ENCODE data around the gene SNED1.

DNA sequence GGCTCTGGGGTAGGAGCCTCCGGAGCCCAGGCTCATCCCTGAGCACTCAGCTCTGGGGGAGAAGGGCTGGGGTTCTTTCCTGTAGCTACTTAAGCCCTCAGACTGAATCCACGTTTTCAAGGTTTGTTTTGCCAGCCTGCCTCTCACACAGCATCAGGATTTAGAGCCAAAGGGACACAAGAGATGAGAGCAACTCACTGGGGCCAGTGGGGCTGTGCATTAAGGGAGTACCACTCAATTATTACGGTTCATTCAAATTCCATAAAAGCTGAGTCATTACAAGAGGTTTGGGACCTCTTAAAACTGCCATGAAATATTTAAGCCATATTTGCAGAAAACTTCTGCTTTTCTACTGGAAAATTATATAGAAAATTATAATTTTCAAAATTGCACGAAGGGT is 17.1 kb upstream of the SNED1 start:
- TF ChIP-seq, protein P1, sequence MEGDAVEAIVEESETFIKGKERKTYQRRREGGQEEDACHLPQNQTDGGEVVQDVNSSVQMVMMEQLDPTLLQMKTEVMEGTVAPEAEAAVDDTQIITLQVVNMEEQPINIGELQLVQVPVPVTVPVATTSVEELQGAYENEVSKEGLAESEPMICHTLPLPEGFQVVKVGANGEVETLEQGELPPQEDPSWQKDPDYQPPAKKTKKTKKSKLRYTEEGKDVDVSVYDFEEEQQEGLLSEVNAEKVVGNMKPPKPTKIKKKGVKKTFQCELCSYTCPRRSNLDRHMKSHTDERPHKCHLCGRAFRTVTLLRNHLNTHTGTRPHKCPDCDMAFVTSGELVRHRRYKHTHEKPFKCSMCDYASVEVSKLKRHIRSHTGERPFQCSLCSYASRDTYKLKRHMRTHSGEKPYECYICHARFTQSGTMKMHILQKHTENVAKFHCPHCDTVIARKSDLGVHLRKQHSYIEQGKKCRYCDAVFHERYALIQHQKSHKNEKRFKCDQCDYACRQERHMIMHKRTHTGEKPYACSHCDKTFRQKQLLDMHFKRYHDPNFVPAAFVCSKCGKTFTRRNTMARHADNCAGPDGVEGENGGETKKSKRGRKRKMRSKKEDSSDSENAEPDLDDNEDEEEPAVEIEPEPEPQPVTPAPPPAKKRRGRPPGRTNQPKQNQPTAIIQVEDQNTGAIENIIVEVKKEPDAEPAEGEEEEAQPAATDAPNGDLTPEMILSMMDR (conservative IDR thresholded peaks at IDR 0.05; ENCODE audit: low read depth in 2 of 2) = no peak
- TF ChIP-seq, protein P2, sequence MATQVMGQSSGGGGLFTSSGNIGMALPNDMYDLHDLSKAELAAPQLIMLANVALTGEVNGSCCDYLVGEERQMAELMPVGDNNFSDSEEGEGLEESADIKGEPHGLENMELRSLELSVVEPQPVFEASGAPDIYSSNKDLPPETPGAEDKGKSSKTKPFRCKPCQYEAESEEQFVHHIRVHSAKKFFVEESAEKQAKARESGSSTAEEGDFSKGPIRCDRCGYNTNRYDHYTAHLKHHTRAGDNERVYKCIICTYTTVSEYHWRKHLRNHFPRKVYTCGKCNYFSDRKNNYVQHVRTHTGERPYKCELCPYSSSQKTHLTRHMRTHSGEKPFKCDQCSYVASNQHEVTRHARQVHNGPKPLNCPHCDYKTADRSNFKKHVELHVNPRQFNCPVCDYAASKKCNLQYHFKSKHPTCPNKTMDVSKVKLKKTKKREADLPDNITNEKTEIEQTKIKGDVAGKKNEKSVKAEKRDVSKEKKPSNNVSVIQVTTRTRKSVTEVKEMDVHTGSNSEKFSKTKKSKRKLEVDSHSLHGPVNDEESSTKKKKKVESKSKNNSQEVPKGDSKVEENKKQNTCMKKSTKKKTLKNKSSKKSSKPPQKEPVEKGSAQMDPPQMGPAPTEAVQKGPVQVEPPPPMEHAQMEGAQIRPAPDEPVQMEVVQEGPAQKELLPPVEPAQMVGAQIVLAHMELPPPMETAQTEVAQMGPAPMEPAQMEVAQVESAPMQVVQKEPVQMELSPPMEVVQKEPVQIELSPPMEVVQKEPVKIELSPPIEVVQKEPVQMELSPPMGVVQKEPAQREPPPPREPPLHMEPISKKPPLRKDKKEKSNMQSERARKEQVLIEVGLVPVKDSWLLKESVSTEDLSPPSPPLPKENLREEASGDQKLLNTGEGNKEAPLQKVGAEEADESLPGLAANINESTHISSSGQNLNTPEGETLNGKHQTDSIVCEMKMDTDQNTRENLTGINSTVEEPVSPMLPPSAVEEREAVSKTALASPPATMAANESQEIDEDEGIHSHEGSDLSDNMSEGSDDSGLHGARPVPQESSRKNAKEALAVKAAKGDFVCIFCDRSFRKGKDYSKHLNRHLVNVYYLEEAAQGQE (IDR thresholded peaks at IDR 0.05; ENCODE audit: unreplicated experiment) = no peak
- TF ChIP-seq JUNB (IDR thresholded peaks at IDR 0.05; ENCODE audit: unreplicated experiment) = no peak
- no peak for TF ChIP-seq EZH2 (IDR thresholded peaks at IDR 0.05; ENCODE audit: low read depth, unreplicated experiment)
- no peak for TF ChIP-seq EZH2phosphoT487 (IDR thresholded peaks at IDR 0.05; ENCODE audit: unreplicated experiment)
- TF ChIP-seq POLR2AphosphoS5 (IDR thresholded peaks at IDR 0.05; ENCODE audit: low read depth) = no peak
- TF ChIP-seq ZNF331 (CRISPR knock-in tag; IDR thresholded peaks at IDR 0.05; ENCODE audit: low read depth) = no peak
- no peak for TF ChIP-seq CREB1 (CRISPR knock-in tag; IDR thresholded peaks at IDR 0.05; ENCODE audit: low read depth)
- TF ChIP-seq, protein P3, sequence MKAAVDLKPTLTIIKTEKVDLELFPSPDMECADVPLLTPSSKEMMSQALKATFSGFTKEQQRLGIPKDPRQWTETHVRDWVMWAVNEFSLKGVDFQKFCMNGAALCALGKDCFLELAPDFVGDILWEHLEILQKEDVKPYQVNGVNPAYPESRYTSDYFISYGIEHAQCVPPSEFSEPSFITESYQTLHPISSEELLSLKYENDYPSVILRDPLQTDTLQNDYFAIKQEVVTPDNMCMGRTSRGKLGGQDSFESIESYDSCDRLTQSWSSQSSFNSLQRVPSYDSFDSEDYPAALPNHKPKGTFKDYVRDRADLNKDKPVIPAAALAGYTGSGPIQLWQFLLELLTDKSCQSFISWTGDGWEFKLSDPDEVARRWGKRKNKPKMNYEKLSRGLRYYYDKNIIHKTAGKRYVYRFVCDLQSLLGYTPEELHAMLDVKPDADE (IDR thresholded peaks at IDR 0.05) = no peak
- TF ChIP-seq, protein P4, sequence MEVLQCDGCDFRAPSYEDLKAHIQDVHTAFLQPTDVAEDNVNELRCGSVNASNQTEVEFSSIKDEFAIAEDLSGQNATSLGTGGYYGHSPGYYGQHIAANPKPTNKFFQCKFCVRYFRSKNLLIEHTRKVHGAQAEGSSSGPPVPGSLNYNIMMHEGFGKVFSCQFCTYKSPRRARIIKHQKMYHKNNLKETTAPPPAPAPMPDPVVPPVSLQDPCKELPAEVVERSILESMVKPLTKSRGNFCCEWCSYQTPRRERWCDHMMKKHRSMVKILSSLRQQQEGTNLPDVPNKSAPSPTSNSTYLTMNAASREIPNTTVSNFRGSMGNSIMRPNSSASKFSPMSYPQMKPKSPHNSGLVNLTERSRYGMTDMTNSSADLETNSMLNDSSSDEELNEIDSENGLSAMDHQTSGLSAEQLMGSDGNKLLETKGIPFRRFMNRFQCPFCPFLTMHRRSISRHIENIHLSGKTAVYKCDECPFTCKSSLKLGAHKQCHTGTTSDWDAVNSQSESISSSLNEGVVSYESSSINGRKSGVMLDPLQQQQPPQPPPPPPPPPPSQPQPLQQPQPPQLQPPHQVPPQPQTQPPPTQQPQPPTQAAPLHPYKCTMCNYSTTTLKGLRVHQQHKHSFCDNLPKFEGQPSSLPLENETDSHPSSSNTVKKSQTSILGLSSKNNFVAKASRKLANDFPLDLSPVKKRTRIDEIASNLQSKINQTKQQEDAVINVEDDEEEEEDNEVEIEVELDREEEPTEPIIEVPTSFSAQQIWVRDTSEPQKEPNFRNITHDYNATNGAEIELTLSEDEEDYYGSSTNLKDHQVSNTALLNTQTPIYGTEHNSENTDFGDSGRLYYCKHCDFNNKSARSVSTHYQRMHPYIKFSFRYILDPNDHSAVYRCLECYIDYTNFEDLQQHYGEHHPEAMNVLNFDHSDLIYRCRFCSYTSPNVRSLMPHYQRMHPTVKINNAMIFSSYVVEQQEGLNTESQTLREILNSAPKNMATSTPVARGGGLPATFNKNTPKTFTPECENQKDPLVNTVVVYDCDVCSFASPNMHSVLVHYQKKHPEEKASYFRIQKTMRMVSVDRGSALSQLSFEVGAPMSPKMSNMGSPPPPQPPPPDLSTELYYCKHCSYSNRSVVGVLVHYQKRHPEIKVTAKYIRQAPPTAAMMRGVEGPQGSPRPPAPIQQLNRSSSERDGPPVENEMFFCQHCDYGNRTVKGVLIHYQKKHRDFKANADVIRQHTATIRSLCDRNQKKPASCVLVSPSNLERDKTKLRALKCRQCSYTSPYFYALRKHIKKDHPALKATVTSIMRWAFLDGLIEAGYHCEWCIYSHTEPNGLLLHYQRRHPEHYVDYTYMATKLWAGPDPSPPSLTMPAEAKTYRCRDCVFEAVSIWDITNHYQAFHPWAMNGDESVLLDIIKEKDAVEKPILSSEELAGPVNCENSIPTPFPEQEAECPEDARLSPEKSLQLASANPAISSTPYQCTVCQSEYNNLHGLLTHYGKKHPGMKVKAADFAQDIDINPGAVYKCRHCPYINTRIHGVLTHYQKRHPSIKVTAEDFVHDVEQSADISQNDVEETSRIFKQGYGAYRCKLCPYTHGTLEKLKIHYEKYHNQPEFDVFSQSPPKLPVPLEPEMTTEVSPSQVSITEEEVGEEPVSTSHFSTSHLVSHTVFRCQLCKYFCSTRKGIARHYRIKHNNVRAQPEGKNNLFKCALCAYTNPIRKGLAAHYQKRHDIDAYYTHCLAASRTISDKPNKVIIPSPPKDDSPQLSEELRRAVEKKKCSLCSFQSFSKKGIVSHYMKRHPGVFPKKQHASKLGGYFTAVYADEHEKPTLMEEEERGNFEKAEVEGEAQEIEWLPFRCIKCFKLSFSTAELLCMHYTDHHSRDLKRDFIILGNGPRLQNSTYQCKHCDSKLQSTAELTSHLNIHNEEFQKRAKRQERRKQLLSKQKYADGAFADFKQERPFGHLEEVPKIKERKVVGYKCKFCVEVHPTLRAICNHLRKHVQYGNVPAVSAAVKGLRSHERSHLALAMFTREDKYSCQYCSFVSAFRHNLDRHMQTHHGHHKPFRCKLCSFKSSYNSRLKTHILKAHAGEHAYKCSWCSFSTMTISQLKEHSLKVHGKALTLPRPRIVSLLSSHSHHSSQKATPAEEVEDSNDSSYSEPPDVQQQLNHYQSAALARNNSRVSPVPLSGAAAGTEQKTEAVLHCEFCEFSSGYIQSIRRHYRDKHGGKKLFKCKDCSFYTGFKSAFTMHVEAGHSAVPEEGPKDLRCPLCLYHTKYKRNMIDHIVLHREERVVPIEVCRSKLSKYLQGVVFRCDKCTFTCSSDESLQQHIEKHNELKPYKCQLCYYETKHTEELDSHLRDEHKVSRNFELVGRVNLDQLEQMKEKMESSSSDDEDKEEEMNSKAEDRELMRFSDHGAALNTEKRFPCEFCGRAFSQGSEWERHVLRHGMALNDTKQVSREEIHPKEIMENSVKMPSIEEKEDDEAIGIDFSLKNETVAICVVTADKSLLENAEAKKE (CRISPR knock-in tag; IDR thresholded peaks at IDR 0.05) = no peak
- TF ChIP-seq ZNF114 (CRISPR knock-in tag; IDR thresholded peaks at IDR 0.05) = no peak
- TF ChIP-seq STAT1 (IDR thresholded peaks at IDR 0.05; ENCODE audit: unreplicated experiment) = no peak

Data from GM23338 (cell line).